H1 (cell line): Measurements from ENCODE around the gene CRX. TPM values are rescaled to one million over a fixed set of nuclear protein-coding genes. Genes with fewer than 3 reads are reported as not detected.

ENCODE experiments used
- CTCF ChIA-PET: fragments of 300-600 bp; sonication (Branson Sonifier 250); formaldehyde crosslinking; loops from one replicate; lab custom pipeline; 2021; ENCODE audit not compliant: partially characterized antibody; lab: Charles Lee
- POLR2A ChIA-PET: fragments of 300-600 bp; sonication (Branson Sonifier 250); formaldehyde crosslinking; loops from one replicate; lab custom pipeline; 2021; ENCODE audit warnings: inconsistent platforms; ENCODE audit not compliant: partially characterized antibody; lab: Charles Lee
- DNase-seq, 2 experiments: peaks; one replicate each; pipeline versions ENCODE4 v3.0.0 to v3.0.0-alpha.2; 2010 to 2022; ENCODE audit warnings: low spot score in 2 of 2, low read depth in 1 of 2, mixed read lengths in 1 of 2
- FAIRE-seq: peaks from 2 replicates; lab custom pipeline; 2011; peaks lifted over from hg19 to GRCh38; lab: Jason Lieb, UNC
- H2AFZ ChIP-seq: 2 replicates; pipeline ENCODE4 v1.8.1; 2012; ENCODE audit warnings: low read length, inconsistent platforms
- H2AK5ac ChIP-seq: 2 replicates; pipeline ENCODE4 v1.6.1; 2013; ENCODE audit warnings: low read depth, low read length
- H2BK120ac ChIP-seq: replicated peaks from 2 replicates; pipeline ENCODE3; 2013; ENCODE audit warnings: low read depth, low read length, inconsistent platforms
- H2BK12ac ChIP-seq: 2 replicates; pipeline ENCODE4 v1.6.1; 2013; ENCODE audit warnings: low read depth, low read length
- H2BK15ac ChIP-seq: 2 replicates; pipeline ENCODE4 v1.6.1; 2013; ENCODE audit warnings: low read length
- H2BK20ac ChIP-seq: 2 replicates; pipeline ENCODE4 v1.6.1; 2013; ENCODE audit warnings: low read length
- H2BK5ac ChIP-seq: 2 replicates; pipeline ENCODE4 v1.6.1; 2013; ENCODE audit warnings: low read depth, low read length
- H3K14ac ChIP-seq: 2 replicates; pipeline ENCODE4 v1.6.1; 2013; ENCODE audit warnings: inconsistent platforms; ENCODE audit not compliant: insufficient read length
- H3K18ac ChIP-seq: 2 replicates; pipeline ENCODE4 v1.6.1; 2013; ENCODE audit warnings: low read length; ENCODE audit errors: extremely low read depth
- H3K23ac ChIP-seq: 2 replicates; pipeline ENCODE4 v1.6.1; 2013; ENCODE audit warnings: inconsistent platforms; ENCODE audit not compliant: insufficient read length
- H3K23me2 ChIP-seq: 2 replicates; pipeline ENCODE4 v1.6.1; 2013; ENCODE audit warnings: low read depth, low read length
- H3K27ac ChIP-seq: 2 replicates; pipeline ENCODE4 v1.6.1; 2011; ENCODE audit warnings: low read depth, low read length, inconsistent platforms
- H3K27me3 ChIP-seq, 4 experiments: replicated peaks in 1 of 4; 1 replicate in 1 of 4; 2 replicates in 3 of 4; pipeline versions ENCODE4 v1.6.1 to v1.8.1; 2011 to 2013; ENCODE audit warnings: low read length in 3 of 4, mild to moderate bottlenecking in 3 of 4, inconsistent platforms in 2 of 4, mixed read lengths in 2 of 4, moderate library complexity in 1 of 4; ENCODE audit not compliant: control insufficient read depth in 3 of 4, insufficient read depth in 3 of 4; ENCODE audit errors: extremely low read depth in 1 of 4
- H3K36me3 ChIP-seq, 4 experiments: 2 replicates each; pipeline versions ENCODE4 v1.6.1 to v1.8.1; 2011 to 2013; ENCODE audit warnings: mild to moderate bottlenecking in 4 of 4, low read length in 3 of 4, moderate library complexity in 2 of 4, control low read depth in 1 of 4, inconsistent platforms in 1 of 4; ENCODE audit not compliant: insufficient read depth in 4 of 4, control insufficient read depth in 2 of 4
- H3K4ac ChIP-seq: replicated peaks from 2 replicates; pipeline ENCODE3; 2013; ENCODE audit warnings: low read length, low read depth, mixed read lengths, inconsistent platforms; ENCODE audit not compliant: insufficient read length
- H3K4me1 ChIP-seq, 4 experiments: replicated peaks in 1 of 4; 1 replicate in 1 of 4; 2 replicates in 3 of 4; pipeline versions ENCODE4 v1.6.1 to v1.8.1; 2011 to 2013; ENCODE audit warnings: low read length in 3 of 4, inconsistent platforms in 2 of 4, mixed read lengths in 1 of 4; ENCODE audit not compliant: insufficient read depth in 4 of 4, control insufficient read depth in 3 of 4
- H3K4me2 ChIP-seq, 2 experiments: 2 replicates each; pipeline versions ENCODE4 v1.6.1 to v1.8.1; 2011 to 2013; ENCODE audit warnings: low read depth in 2 of 2, low read length in 2 of 2, control low read depth in 1 of 2, inconsistent platforms in 1 of 2, mild to moderate bottlenecking in 1 of 2; ENCODE audit not compliant: insufficient read depth in 1 of 2
- H3K4me3 ChIP-seq, 4 experiments: fragments of 200-600, 300-600 bp in 1 of 4; sonication (generic), shearing (Covaris generic), sonication (Bioruptor Twin) in 1 of 4; 2 replicates each; pipeline versions ENCODE4 v1.5.1 to v1.8.1; 2011 to 2016; ENCODE audit warnings: low read length in 4 of 4, low read depth in 3 of 4, control low read depth in 2 of 4, inconsistent platforms in 2 of 4, mild to moderate bottlenecking in 2 of 4, mixed read lengths in 1 of 4, moderate library complexity in 1 of 4; ENCODE audit not compliant: insufficient read depth in 2 of 4; ENCODE audit errors: extremely low read depth in 1 of 4
- H3K56ac ChIP-seq: replicated peaks from 2 replicates; pipeline ENCODE3; 2013; ENCODE audit warnings: low read depth, mild to moderate bottlenecking, mixed read lengths, low read length, inconsistent platforms; ENCODE audit not compliant: insufficient read length
- H3K79me1 ChIP-seq: 2 replicates; pipeline ENCODE4 v1.6.1; 2013; ENCODE audit warnings: low read depth, low read length, control low read depth
- H3K79me2 ChIP-seq, 2 experiments: 2 replicates each; pipeline versions ENCODE4 v1.6.1 to v1.8.1; 2012 to 2013; ENCODE audit warnings: low read length in 2 of 2, mild to moderate bottlenecking in 2 of 2, inconsistent platforms in 1 of 2; ENCODE audit not compliant: insufficient read depth in 2 of 2, control insufficient read depth in 1 of 2
- H3K9ac ChIP-seq, 4 experiments: replicated peaks in 1 of 4; 1 replicate in 1 of 4; 2 replicates in 3 of 4; pipeline versions ENCODE4 v1.6.1 to v1.8.1; 2011 to 2013; ENCODE audit warnings: low read depth in 3 of 4, low read length in 3 of 4, control low read depth in 2 of 4, mild to moderate bottlenecking in 2 of 4, moderate library complexity in 2 of 4, inconsistent platforms in 1 of 4; ENCODE audit errors: extremely low read depth in 1 of 4
- H3K9me3 ChIP-seq, 2 experiments: 2 replicates each; pipeline versions ENCODE4 v1.6.1 to v1.8.1; 2012 to 2013; ENCODE audit warnings: mild to moderate bottlenecking in 2 of 2, moderate library complexity in 2 of 2, control low read depth in 1 of 2, inconsistent platforms in 1 of 2, low read depth in 1 of 2, low read length in 1 of 2, mixed read lengths in 1 of 2; ENCODE audit not compliant: insufficient read depth in 2 of 2
- H4K20me1 ChIP-seq, 2 experiments: replicated peaks in 1 of 2; 2 replicates each; pipeline versions ENCODE3 to v1.8.1; 2011 to 2013; ENCODE audit warnings: inconsistent platforms in 2 of 2, low read length in 2 of 2, mild to moderate bottlenecking in 1 of 2; ENCODE audit not compliant: insufficient read depth in 2 of 2, control insufficient read depth in 1 of 2
- H4K5ac ChIP-seq: 2 replicates; pipeline ENCODE4 v1.6.1; 2013; ENCODE audit warnings: low read length, low read depth, mixed read lengths, inconsistent platforms; ENCODE audit not compliant: insufficient read length
- H4K8ac ChIP-seq: 2 replicates; pipeline ENCODE4 v1.8.0; 2013; ENCODE audit warnings: mild to moderate bottlenecking, moderate library complexity, low read length, inconsistent platforms; ENCODE audit not compliant: insufficient read depth; ENCODE audit errors: extremely low read depth
- H4K91ac ChIP-seq: replicated peaks from 2 replicates; pipeline ENCODE3; 2013; ENCODE audit warnings: low read length, mixed read lengths, inconsistent platforms; ENCODE audit not compliant: insufficient read length
- EZH2 ChIP-seq: fragments of 200-600 bp; sonication (generic); IDR thresholded peaks from 2 replicates; pipeline ENCODE4 v1.7.1; 2012; ENCODE audit warnings: low read depth, mild to moderate bottlenecking, moderate library complexity, low read length, inconsistent platforms; ENCODE audit not compliant: severe bottlenecking
- SP1 ChIP-seq: IDR thresholded peaks from 2 replicates; pipeline ENCODE4 v1.6.1; 2011; ENCODE audit warnings: low read depth, low read length
- TCF12 ChIP-seq: IDR thresholded peaks from 2 replicates; pipeline ENCODE4 v1.6.1; 2011; ENCODE audit warnings: low read depth, mild to moderate bottlenecking, low read length
- whole genome bisulfite sequencing, 2 experiments: shearing (Covaris generic) in 1 of 2; methylation state at CpG; one replicate each; pipeline versions ENCODE4 v1.1.6 to v1.1.7; 2013 to 2015; ENCODE audit warnings: low lambda C conversion rate in 2 of 2, mixed read lengths in 2 of 2, inconsistent platforms in 1 of 2, low coverage in 1 of 2, missing lambda C conversion rate in 1 of 2; ENCODE audit not compliant: insufficient replicate concordance in 2 of 2, insufficient coverage in 1 of 2, insufficient read length in 1 of 2; ENCODE audit errors: extremely low coverage in 1 of 2, missing lambda C conversion rate in 1 of 2; 5-methylcytosine and 5-hydroxymethylcytosine counted together
- polyA plus RNA-seq, 7 experiments: library from polyadenylated mRNA; depleted of rRNA in 3 of 7; stranded (reverse) in 5 of 7; unstranded in 2 of 7; fragments of >200 nt in 5 of 7; fragments of 200-250 nt in 2 of 7; gene quantifications; 1 replicate in 5 of 7; 2 replicates in 1 of 7; 4 replicates in 1 of 7; pipeline versions ENCODE4 v1.2.1 to v1.2.3, GENCODE V29; 2011 to 2013; ENCODE audit warnings: missing spikeins in 2 of 7, mixed read lengths in 2 of 7
- total RNA-seq: library from RNA; stranded (reverse); fragmentation: NEBNext Ultra II Directional; extraction: Animal tissue kit (Norgen Biotek cat#: 25700); gene quantifications from 2 replicates; pipeline ENCODE4 v1.2.1, GENCODE V29; 2021
- TF ChIP-seq, protein P1 (sequence below): IDR thresholded peaks from 2 replicates; pipeline ENCODE4 v1.6.1; 2011; ENCODE audit warnings: low read depth, mild to moderate bottlenecking, low read length; ENCODE audit not compliant: insufficient read depth

CRX gene
- total and polyA plus RNA-seq, 2 of the 8 experiments (the other 6 are each of a cell fraction or from before 2014, with no cell fraction given) = 0.08 TPM; not detected in 1

DNA sequence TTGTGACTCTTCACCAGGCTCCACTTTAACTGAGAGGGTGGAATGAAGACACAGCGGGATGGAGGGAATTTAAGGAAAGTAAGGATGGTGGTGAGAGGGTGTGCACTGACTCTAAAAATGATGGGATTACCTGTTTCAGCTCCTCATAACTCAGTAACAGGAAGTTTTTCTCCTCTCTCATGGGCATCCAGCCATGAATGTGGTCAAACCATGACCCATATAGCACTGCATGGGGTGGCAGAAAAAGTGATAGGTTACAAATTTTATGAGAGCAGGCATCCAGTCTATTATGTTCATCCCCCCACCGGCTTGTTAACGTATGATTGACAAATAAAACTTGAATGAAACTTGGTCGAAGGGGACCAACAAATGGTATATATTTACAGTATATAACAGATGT lies 57.2 kb downstream of the CRX start:
- H3K27ac ChIP-seq = no peak overlapping the region
- H2BK120ac ChIP-seq = no peak overlapping the region
- no peak overlapping the region for H2AK5ac ChIP-seq
- no peaks in the 10 kb centered on the region for H3K23me2 ChIP-seq
- no peak overlapping the region for H2AFZ ChIP-seq
- H3K56ac ChIP-seq = no peak overlapping the region
- WGBS, 2 experiments = 70% methylated on average over 4 of the region's 4 CpGs; no CpG with 5 or more reads in 1 of the 2 experiments
- no peak overlapping the region for H3K14ac ChIP-seq
- no peak overlapping the region for H3K4me2 ChIP-seq
- POLR2A ChIA-PET = no interaction called here
- no peak overlapping the region for H3K18ac ChIP-seq
- H4K91ac ChIP-seq = no peak overlapping the region
- H4K8ac ChIP-seq = no peak overlapping the region
- H3K4ac ChIP-seq = no peak overlapping the region
- DNase-seq = no peak
- no peaks in the 10 kb centered on the region for H3K27me3 ChIP-seq
- no peaks in the 10 kb centered on the region for H3K4me1 ChIP-seq
- CTCF ChIA-PET = interaction anchor here (2.1 kb wide), 1 partner anchor 10 kb away, joined by 8 read pairs; no protein-coding TSS in a partner anchor
- H4K5ac ChIP-seq = no peak overlapping the region
- H4K20me1 ChIP-seq = no peaks in the 10 kb centered on the region
- no peaks in the 10 kb centered on the region for H3K9me3 ChIP-seq
- H3K9ac ChIP-seq = no peak overlapping the region
- no peaks in the 10 kb centered on the region for H3K36me3 ChIP-seq
- H2BK5ac ChIP-seq = no peak overlapping the region
- no peaks in the 10 kb centered on the region for H3K79me1 ChIP-seq
- H2BK20ac ChIP-seq = no peak overlapping the region
- no peak for FAIRE-seq
- no peak for TF ChIP-seq SP1
- TF ChIP-seq EZH2 = no peak
- TF ChIP-seq, protein P1, sequence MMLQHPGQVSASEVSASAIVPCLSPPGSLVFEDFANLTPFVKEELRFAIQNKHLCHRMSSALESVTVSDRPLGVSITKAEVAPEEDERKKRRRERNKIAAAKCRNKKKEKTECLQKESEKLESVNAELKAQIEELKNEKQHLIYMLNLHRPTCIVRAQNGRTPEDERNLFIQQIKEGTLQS = no peak
- TF ChIP-seq TCF12 = no peak
- no peak overlapping the region for H3K23ac ChIP-seq
- no peak overlapping the region for H2BK15ac ChIP-seq
- H3K79me2 ChIP-seq = no peaks in the 10 kb centered on the region
- H3K4me3 ChIP-seq = no peak overlapping the region
- H2BK12ac ChIP-seq = no peak overlapping the region
